Neural crest cell (in vitro differentiated cells): ENCODE measurements around the gene GTPBP3. TPM values are rescaled to one million over a fixed set of nuclear protein-coding genes. Genes with fewer than 3 reads are reported as not detected.

ENCODE experiments used
- DNase-seq: peaks from one replicate; pipeline ENCODE4 v3.0.0; 2021; ENCODE audit warnings: low read depth, mixed read lengths, low spot score
- H3K27ac Mint-ChIP-seq: one replicate; pipeline ENCODE4 v1.8.0; 2021; ENCODE audit warnings: mild to moderate bottlenecking, mixed read lengths; ENCODE audit not compliant: unreplicated experiment
- H3K27me3 Mint-ChIP-seq: 2 replicates; pipeline ENCODE4 v1.8.0; 2021; ENCODE audit warnings: low read depth, mild to moderate bottlenecking, mixed read lengths
- H3K36me3 Mint-ChIP-seq: 2 replicates; pipeline ENCODE4 v1.8.0; 2021; ENCODE audit warnings: low read depth, mild to moderate bottlenecking, mixed read lengths
- H3K4me1 Mint-ChIP-seq: 2 replicates; pipeline ENCODE4 v1.8.0; 2021; ENCODE audit warnings: mixed read lengths
- H3K4me3 Mint-ChIP-seq: one replicate; pipeline ENCODE4 v1.8.0; 2021; ENCODE audit warnings: mild to moderate bottlenecking, mixed read lengths
- H3K9me3 Mint-ChIP-seq: 2 replicates; pipeline ENCODE4 v1.8.0; 2021; ENCODE audit warnings: mixed read lengths
- total RNA-seq: library from RNA; stranded (reverse); gene quantifications from 2 replicates; pipeline ENCODE4 v1.2.1, GENCODE V29; 2021
- TF ChIP-seq, protein P1 (sequence below): fragments of 200-600 bp; sonication (generic); conservative IDR thresholded peaks from 2 replicates; pipeline ENCODE4 v1.5.0; 2021; ENCODE audit warnings: antibody characterized with exemption, mild to moderate bottlenecking

GTPBP3 gene
- total RNA-seq, 1 donor from 2014 or later, result 57.8 TPM

DNA sequence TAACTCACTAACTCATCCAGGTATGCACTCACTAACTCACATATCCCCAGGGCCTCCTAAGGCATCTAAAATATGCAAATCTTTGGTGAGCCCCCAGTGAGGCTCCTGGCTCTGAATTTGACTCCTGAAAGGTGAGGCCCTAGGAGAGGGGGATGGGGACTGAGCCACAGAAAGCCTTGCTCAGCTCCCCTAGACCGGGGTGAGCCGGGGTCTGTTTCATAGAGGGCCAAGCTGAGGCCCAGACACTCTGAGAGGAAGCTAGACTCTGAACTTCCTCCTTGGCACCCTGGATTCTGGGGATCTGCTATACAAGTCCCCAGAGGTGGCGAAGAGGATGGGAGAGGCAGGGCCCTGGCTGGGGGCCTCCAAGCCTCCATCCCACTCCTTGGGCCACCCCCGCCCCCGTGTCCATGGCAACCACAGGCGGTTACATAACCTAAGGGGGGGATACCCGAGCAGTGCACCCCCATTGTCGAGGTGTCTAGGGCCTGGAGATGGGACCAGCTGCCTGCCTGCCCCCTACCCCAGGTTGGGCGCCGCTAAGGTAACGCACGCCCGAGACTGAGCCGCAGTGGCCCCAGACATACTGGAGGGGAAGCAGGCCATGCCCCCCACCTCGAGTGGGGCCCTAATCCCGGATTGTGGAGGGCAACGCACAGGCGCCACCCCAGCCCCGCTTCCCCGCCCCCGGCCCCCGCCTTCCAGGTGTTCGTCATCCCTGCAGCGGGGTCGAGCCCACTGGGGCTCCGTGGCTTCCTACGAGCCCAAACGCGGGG lies 34.8 kb upstream of the GTPBP3 start:
- TF ChIP-seq, protein P1, sequence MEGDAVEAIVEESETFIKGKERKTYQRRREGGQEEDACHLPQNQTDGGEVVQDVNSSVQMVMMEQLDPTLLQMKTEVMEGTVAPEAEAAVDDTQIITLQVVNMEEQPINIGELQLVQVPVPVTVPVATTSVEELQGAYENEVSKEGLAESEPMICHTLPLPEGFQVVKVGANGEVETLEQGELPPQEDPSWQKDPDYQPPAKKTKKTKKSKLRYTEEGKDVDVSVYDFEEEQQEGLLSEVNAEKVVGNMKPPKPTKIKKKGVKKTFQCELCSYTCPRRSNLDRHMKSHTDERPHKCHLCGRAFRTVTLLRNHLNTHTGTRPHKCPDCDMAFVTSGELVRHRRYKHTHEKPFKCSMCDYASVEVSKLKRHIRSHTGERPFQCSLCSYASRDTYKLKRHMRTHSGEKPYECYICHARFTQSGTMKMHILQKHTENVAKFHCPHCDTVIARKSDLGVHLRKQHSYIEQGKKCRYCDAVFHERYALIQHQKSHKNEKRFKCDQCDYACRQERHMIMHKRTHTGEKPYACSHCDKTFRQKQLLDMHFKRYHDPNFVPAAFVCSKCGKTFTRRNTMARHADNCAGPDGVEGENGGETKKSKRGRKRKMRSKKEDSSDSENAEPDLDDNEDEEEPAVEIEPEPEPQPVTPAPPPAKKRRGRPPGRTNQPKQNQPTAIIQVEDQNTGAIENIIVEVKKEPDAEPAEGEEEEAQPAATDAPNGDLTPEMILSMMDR, result no peak
- Mint-ChIP-seq H3K9me3 (no peaks in the 10 kb centered on the region), H3K36me3 (peaks cover 7% of the 10 kb centered on the region), H3K27me3 (peaks cover 3% of the 10 kb centered on the region), H3K4me1 (peaks cover 27% of the 10 kb centered on the region), H3K4me3 (peak overlapping the region; percentile 82), H3K27ac (no peak overlapping the region)
- DNase-seq, result no peak

DNA sequence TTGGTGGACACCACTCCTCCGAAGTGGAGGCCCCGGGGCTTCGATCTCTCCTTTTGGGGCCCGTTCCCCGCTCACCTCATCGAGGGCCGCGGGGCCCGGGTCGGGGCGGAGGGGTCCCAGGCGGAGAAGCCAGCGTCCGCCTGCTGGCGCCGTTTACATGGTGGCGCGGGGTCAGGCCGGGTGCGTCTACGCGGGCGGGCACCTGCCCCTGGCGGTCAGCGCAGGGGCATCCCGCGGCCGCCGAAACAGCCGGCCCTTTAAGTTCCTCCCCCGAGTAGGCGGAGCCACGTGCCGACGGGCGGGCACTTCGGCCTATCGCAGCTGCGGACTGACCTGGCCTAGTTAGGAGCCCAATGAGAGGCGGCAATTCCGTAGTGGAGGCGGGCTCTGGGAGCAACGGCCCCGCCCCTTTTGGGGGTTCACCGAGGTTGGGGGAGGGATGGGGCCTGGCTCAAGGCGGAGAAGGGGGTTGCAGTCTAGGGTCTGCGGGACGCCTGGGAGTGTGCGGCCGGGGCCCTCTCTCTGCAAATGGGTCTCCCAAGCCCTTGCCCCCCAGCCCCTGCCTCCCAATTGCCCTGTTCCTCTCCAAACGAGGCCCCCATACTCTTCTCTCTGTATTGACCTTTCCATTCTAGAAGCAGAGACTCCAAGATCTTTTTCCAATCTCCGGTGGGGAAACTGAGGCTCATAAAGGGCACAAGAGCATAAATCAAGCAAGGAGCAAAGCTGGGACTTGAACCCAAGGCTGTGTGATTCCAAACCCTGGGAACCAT lies 34.0 kb upstream of the GTPBP3 start, which contains the start of gene ABHD8:
TSS of gene ABHD8 (minus strand) at position 259 of the 773 bp plus-strand sequence. CDS start 1,809 bp downstream, outside the sequence.
- Mint-ChIP-seq H3K4me1 (peaks cover 32% of the 10 kb centered on the region), H3K4me3 (peak within 1 kb of the TSS; percentile 97), H3K9me3 (no peaks in the 10 kb centered on the region), H3K27ac (no peak within 1 kb of the TSS), H3K36me3 (peaks cover 3% of the 10 kb centered on the region), H3K27me3 (peaks cover 3% of the 10 kb centered on the region)
- DNase-seq, result peak; percentile 97
- TF ChIP-seq, protein P1, result peak; percentile 73

DNA sequence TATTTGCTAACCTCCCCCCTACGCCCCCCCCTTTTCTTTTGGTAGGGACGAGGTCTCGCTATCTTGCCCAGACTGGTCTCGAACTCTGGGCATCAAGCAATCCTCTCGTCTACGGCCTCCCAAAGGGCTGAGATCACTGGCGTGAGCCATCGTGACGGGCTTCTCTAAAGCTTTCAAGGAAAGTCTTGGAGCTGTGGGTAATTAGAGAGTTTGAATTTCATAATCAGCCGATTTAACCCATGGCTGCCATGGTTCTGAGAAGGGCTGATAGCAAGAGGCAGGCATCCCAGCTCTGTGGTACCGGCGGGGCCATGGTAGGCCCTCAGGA lies 33.4 kb upstream of the GTPBP3 start:
- no peak overlapping the region for H3K27ac Mint-ChIP-seq
- no peak for DNase-seq
- peak overlapping the region; percentile 85 for H3K4me3 Mint-ChIP-seq
- H3K9me3 Mint-ChIP-seq, result no peaks in the 10 kb centered on the region
- H3K4me1 Mint-ChIP-seq, result peaks cover 33% of the 10 kb centered on the region
- TF ChIP-seq, protein P1, result no peak
- peaks cover 3% of the 10 kb centered on the region for H3K27me3 Mint-ChIP-seq
- peaks cover under 1% of the 10 kb centered on the region for H3K36me3 Mint-ChIP-seq

DNA sequence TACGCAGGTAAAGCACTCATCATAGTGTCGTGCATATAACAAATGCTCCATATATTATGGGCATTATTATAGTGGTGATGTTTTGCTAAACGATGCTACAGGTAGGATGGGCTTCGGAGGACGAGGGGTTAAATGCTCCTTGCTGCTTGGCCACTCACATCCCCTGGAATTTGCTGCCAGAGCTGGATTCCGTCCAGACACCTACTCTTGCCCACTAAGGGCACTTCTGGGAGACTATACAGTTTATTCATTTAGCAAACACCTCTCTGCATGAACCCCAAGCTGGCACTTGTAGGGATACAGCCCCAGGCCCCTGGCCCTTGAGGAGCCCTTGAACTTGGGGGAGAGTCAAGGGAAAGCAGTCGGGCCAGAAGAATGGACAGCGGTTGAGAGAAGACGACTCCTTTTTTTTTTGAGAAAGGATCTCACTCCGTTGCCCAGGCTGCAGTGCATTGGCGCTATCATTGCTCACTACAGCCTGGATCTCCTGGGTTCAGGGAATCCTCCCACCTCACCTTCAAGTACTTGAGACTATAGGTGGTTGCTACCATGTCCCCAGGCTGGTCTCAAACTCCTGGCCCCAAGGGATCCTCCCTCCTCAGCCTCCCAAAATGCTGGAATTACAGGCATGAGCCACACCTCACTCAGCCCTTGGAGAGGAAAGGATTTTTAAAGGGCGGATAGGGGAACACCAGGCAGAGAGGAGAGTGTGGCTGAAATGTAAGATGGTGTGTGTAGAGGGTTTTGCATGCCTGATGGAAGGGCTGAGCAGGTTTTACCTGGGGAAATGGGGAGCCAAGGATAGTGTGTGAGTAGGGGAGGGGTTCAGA lies 32.8 kb upstream of the GTPBP3 start:
- TF ChIP-seq, protein P1, result no peak
- Mint-ChIP-seq H3K27me3 (peaks cover 3% of the 10 kb centered on the region), H3K9me3 (no peaks in the 10 kb centered on the region), H3K36me3 (no peaks in the 10 kb centered on the region), H3K4me3 (peak overlapping the region; percentile 97), H3K27ac (no peak overlapping the region), H3K4me1 (peaks cover 39% of the 10 kb centered on the region)
- no peak for DNase-seq

DNA sequence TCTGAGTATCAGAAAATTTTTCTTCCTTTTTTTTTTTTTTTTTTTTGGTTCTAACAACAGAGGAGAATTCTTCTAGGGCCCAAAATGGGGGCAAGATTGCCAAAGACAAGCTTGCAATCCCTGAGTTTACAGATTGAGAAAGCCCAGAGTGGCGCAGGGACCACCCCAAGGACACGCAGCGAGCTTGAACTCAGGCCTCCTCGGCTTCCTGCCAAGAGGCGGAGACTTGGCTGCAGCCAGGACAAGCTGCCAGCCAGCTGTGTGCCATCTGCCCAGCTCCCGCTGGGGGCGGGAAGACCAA lies 32.2 kb upstream of the GTPBP3 start:
- H3K27ac Mint-ChIP-seq, result no peak overlapping the region
- TF ChIP-seq, protein P1, result no peak
- no peak for DNase-seq
- peaks cover 3% of the 10 kb centered on the region for H3K27me3 Mint-ChIP-seq
- H3K9me3 Mint-ChIP-seq, result no peaks in the 10 kb centered on the region
- H3K4me1 Mint-ChIP-seq, result peaks cover 42% of the 10 kb centered on the region
- H3K36me3 Mint-ChIP-seq, result no peaks in the 10 kb centered on the region
- peak overlapping the region; percentile 97 for H3K4me3 Mint-ChIP-seq
